CD1c-positive myeloid dendritic cell (primary cell): Measurements from ENCODE around the gene PNPLA5.
"Not testable (repeated sequence)": the region's sequence is repeated elsewhere in the genome, so short reads cannot be mapped to it uniquely, and the experiment has no call there.

Experiments
- DNase-seq: peaks from one replicate; pipeline ENCODE4 v3.0.0-alpha.2; 2016; ENCODE audit errors: extremely low spot score

Gene PNPLA5

DNA sequence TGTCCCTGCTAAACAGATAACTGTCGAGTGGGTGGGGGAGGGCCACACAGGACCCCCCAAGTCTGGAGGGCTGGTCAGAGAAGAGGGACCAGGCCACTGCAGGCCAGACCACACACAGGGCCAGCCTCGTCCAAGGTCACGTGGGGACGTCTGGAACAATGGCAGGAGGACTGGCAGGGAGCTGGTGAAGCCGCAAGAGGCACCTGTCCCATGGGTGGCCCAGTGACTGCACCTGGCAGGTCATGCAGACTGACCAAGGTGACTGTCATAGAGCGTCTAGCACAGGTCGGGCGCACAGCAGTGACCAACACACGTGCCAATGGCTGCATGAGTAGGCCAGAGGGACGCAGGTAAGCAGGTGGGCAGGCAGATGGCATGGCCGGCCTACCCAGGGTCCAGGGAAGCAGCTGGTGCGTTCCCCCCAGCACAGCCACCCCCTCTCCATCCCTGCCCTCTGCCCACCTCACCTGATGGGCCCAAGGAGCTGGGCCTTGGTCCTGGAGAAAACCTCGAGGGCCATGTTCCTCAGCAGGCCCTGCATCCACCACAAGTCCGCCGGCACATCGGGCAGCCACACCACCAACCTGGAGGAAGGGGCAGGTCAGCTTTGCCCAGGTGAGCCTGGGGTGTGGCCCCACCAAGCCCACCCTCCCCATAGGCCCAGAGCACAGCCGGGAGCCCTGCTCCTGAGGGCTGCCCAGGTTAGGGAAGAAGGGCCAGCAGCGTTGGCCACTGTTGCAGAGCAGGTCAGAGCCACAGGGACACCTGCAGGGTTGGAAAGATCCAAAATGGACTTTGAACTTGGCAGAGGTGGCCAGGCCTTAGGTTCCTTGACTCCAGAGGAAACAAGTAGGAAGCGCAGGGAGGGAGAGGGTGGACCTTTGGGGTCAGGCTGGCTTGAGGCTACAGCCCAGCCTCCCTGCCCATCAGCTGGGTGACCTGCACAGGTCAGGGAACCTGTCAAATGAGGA is 10.4 kb downstream of the PNPLA5 start:
- DNase-seq = no peak

DNA sequence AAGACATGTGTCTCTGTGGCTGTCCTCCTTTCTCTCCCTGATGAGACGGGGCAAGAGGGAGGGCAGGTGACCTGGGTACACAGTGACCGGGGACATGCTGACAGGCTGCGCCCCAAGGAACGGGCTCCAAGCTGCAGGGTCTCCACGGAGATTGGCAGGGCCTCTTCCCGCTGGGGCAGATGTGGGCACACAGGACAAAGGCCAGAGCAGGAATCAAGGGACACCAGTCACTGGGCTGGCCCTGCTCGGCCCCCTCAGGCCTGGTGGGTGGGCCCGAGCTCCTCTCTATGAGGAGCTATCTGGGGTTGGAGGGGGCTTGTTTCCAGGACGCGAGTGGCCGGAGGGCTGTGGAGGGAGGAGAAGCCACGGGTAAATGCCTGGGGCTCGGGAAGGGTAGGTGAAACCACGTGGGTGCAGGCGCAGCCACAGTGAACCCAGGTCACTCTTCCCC is 11.2 kb downstream of the PNPLA5 start:
- no peak for DNase-seq

- DNase-seq = no peak
These were observed 11.8 kb downstream of the PNPLA5 start for GRCh38 chr22:43879901-43880540.

DNA sequence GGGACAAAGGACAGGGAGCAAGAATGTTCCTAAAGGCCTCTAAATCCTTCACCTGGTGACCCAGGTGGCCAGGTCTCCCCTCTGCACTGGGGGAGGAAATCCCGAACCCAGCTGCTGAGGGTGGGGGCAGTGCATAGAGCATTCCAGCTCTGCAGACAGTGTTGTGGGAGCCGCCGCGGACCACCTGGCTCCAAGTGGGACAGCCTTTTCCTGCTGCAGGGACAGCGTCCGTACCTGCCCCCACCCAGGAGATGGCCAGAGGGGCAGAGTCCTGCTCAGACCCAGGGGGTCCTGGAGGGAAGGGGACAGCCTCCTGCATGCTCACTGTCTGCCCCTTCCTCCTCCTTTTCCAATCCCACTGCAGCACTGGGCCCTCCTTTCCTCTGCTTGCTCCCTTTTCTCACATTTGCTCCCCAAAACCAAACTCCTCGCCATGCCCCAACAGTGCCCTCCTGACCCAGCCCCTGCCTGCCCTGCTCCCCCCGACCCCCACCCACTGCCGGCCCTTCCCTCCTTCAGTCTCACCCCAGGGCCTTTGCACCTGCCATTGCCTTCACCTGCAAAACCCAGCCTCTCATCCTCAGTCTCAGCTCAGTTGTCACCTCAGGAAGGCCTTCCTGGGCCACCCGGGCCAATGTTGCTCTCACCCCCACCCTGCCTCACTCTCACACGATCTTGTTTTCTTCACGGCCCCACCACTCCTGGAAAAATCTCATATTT is 12.8 kb downstream of the PNPLA5 start:
- DNase-seq = no peak

DNA sequence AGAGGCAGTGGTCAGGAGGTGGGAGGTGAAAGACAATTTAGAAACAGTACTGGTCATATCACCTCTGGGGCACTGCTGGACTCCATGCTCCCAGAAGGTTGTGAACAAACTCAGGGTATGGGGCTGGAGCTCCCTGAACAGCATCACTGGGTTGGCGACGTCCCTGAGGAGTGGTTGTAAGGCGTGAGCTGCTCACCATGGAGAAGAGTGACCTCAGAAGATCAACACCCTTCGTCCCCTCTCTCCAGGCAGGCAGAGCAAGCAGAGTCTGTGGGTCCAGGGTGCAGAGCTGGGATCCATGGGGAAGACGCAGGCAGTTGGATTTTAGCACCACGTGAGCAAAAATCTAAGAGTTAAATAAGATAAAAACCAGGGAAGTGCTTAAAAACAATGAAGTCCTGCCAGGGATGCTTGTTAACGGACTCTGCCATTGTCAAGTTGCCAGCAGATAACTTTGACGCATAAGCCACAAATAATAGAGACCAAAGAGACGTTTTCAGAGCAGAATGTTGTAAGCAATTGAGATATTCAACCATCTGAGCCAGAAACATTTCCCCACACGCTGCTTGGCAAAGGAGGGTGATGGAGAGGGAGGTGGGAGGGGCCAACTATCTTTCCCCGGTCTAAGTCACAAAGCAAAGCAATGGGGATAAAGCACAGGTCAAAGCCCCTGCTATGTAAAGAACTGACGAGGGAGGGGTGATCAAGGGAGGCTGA is 13.6 kb downstream of the PNPLA5 start:
- DNase-seq = no peak

- no peak for DNase-seq
These were observed 14.8 kb downstream of the PNPLA5 start for GRCh38 chr22:43876866-43877509.

DNA sequence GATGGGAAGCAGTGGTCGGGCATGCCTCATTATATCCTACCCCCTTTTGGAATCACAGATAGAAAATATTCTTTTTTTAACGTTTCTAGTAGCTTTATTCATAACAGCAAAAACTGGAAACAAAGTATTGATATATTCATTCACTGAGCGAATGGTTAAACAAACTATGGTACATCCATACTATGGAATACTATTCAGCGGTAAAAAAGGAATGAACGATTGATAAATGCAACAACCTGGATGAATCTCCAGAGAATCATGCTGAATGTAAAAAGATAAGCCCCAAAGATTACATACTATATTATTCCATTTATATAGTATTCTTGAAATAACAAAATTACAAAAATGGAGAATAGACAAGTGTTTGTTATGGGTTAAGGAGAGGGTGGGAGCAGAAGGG is 22.0 kb downstream of the PNPLA5 start:
- no peak for DNase-seq

GRCh38 chr22:43869001-43869400 is 22.8 kb downstream of the PNPLA5 start:
- DNase-seq = not testable (repeated sequence)

DNA sequence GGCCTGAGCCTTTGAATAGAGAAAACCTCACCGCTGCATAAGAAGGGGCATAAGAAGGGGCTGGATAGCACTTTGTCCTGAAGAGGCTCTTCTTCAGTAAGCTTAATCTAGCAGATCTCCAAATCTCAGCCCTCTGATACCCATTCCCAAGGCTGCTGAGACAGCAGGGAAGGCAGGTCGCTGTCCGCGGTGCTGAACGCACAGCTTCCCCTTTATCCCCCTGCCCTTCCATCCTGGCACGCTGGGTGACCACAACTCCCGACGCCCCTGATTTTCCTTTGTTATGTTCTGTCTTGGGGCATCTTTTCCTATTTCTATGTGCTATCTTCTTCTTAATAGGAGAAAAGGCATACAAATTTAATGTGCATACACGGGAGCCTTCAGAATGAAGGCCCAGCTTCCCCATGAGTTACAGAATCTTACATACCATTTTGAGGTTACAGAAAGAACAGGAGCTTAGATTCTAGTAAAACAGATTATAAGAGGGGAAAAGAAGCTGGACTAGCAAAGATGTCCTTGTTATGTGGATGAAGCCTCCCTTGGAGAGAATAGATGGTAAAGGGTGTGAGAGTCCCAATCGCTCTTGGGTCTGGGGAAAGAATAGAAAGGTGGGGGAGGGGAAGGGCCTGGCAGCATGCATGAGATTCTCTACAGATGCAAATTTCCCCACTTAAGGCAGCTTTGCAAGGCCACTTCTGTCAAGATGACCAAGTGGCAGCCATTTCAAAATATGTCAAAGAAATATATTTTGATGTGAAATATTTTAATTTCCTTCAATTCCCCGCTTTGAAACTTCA is 23.8 kb downstream of the PNPLA5 start:
- DNase-seq = peak; percentile 54

DNA sequence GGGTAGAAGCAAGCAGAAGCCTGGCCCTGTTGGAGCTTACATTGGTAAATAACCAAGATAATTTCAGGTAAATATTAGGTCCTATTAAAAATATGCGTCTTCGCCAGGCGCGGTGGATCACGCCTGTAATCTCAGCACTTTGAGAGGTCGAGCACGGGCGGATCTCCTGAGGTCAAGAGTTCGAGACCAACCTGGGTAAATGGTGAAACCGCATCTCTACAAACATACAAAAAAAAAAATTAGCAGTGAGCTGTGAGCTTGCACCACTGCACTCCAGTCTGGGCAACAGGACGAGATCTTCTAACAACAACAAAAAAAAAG is 29.0 kb downstream of the PNPLA5 start:
- DNase-seq = no peak

DNA sequence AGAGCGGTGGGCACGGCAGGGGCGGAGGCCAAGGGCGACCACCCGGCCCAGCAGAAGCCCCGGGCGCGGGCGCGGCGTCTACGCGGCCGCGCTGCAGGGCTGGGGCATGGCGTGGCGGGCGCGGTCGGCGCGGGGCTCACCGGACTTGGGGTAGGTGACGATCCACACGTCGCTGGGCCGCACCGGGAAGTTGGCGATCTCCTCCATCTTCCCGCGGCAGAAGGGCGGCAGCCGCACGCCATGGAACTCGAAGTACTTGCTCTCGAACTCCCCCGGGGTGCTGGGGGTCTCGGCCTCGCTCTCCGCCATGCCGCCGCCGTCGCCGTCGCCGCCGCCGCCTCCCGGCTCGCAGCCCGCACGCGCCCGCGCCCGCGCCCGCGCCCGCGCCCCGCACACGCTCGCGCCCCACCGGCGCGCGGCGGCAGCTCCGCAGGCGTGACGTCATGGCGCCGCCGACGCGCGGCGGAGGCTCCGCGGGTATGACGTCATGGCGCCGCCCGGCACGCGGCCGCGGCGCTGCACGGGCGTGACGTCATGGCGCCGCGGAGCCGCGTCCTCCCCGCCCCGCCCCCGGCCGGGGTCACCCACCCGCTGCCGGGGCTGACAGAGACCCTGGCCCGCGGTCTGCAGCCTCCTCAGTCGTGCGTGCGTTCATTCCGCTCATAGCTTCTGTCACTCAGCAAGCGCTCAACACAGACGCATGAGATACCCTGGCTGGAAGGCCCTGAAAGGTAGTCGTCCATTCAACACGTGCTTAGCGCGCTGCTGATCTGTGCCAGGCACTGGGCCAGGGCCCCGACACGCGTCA is 29.5 kb downstream of the PNPLA5 start, which contains the start of gene SULT4A1:
Gene SULT4A1 (minus strand): TSS at position 440 of the 808 bp plus-strand sequence. CDS start 131 bp downstream, at position 309.
- DNase-seq = no peak

DNA sequence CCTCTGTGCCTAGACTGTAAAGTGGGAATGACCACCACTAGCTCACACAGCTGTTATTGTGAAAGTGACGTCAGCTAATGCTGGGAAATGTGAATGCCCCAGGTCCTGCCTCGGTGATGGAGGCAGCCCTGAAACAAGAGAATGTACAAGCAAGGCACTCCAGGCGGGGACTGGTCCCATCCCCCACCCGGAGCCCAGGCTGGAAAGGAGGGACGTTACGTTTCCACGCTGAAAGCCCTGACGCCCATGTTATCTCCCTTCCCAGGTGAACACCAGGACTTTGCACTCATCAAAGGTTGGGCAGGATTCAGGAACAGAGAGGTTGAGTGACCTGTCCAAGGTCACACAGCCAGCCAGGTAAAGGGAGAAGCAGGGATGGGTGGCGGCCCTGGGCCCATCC is 30.3 kb downstream of the PNPLA5 start:
- DNase-seq = no peak

DNA sequence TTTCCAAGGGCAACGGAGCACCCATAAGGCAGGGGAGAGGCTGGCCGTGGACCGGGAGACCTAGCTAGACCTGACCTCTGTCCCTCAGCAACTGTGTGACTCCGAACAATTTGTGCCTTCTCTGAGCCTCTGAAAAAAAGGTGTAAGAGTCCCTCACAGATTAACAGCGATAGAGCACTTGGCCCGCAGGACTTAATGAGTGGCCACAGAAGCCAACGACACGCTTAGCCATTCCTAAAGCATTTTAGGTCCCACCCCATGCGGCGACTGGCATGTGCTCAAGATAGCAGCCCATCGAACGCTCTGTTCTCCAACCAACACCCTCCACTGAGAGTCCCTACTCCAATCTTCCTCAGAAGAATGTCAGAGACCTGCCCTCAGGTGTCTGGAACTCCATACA is 31.0 kb downstream of the PNPLA5 start:
- no peak for DNase-seq

DNA sequence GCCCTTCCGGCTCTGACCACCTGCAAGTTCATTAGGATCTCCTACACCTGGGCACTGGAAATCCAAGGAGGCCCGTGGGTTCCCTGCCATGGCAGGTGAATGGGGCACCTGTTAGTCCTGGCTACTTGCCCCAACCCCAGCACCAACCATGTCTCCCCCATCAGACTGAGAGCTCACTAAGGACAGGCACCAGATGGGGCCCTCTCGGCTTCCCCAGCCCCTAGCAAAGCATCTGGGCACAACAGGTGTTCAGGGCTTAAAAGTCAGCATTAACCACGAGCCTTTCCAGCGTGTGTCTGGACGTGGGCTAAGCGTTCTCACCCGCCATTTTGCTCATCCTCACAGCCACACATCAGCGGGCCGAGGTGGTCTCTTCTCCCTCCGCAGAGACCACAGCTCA is 31.7 kb downstream of the PNPLA5 start:
- DNase-seq = no peak

DNA sequence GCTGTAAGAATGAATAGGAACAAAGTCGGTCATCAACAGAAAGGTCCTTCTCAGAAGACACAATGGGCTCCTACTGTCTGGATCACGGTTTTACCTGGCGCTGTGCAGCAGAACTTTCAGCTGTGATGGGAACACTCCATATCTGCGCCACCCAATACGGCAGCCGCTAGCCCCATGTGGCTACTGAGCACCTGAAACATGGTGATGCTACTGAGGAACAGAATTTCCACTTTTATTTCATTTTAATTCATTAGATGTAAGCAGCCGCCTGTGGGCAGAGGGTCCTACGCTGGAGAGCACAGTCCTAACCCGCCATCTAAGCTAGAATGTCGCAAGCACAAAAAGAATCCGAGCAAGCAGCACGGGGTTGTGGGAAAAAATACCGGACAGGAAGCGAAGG is 32.2 kb downstream of the PNPLA5 start:
- DNase-seq = no peak

- DNase-seq = no peak
These were observed 32.6 kb downstream of the PNPLA5 start for GRCh38 chr22:43859176-43859575.

DNA sequence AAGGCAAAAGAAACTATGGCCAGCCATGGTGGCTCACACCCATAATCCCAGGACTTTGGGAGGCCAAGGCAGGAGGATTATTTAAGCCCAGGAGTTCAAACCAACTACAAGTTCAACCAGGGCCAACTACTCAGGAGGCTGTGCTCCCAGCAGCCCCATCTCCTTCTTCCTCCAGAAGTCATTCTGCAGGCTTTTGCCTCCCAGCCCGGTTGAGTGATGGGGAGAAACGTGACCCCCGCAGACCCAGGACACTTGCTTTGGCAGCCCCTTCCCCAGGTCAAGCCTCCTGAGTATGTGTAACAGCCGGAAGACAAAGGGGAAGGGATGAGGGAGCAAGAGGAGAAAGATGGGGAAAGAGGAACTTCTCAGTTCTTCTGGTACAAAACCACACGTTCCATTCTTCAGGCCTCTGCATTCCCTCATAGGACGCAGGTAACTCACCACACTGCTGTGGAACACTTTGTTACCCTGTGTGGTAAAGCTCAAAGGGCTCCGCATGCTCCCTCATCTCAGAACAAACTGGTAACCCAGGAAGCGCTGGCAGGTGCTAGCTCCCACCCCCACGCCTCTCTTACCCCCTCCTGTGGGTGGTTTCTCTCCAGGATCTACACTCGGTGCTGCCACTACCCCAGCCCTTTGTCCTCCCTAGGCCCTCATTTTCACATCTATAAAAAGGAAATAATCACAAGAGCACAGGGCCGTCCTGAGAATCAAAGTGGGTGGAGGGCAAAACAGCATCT is 33.5 kb downstream of the PNPLA5 start:
- no peak for DNase-seq

- DNase-seq = no peak
These were observed 34.4 kb downstream of the PNPLA5 start for GRCh38 chr22:43857367-43857766.

GRCh38 chr22:43855431-43855830 is 36.4 kb downstream of the PNPLA5 start:
- DNase-seq = no peak
